ENCODE data around the gene ZNF184. TPM values are rescaled to one million over a fixed set of nuclear protein-coding genes. Genes with fewer than 3 reads are reported as not detected.

Gene ZNF184
- total and polyA plus RNA-seq, 9 of the 15 experiments (the other 6 are each of a cell fraction or from before 2014, with no cell fraction given), result 7.6 to 22.2 (median 12.8) TPM

- TF ChIP-seq SMAD4 (CRISPR knock-in tag; conservative IDR thresholded peaks at IDR 0.05), result 0 out of 2 replicates have a peak, but pooled peaks have one; percentile 35
- TF ChIP-seq, protein P1, sequence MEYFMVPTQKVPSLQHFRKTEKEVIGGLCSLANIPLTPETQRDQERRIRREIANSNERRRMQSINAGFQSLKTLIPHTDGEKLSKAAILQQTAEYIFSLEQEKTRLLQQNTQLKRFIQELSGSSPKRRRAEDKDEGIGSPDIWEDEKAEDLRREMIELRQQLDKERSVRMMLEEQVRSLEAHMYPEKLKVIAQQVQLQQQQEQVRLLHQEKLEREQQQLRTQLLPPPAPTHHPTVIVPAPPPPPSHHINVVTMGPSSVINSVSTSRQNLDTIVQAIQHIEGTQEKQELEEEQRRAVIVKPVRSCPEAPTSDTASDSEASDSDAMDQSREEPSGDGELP (CRISPR knock-in tag; IDR thresholded peaks at IDR 0.05; ENCODE audit: borderline replicate concordance), result peak; percentile 82
- no peak for TF ChIP-seq ZNF699 (CRISPR knock-in tag; IDR thresholded peaks at IDR 0.05; ENCODE audit: insufficient replicate concordance)
- peak; percentile 68 for TF ChIP-seq POLR3G (IDR thresholded peaks at IDR 0.05; ENCODE audit: extremely low read depth, insufficient read length, insufficient replicate concordance)
- no peak for TF ChIP-seq GTF2B (IDR thresholded peaks at IDR 0.05; ENCODE audit: extremely low read depth, insufficient read length)
- TF ChIP-seq RBM34 (IDR thresholded peaks at IDR 0.05; ENCODE audit: borderline replicate concordance, insufficient read depth, low read length), result no peak
- TF ChIP-seq ELF1 (tag; IDR thresholded peaks at IDR 0.05), result no peak
- TF ChIP-seq LARP7 (IDR thresholded peaks at IDR 0.05), result no peak
- TF ChIP-seq ZBTB1 (CRISPR knock-in tag; IDR thresholded peaks at IDR 0.05; ENCODE audit: borderline replicate concordance, low read depth), result 0 out of 2 replicates have a peak, but pooled peaks have one; percentile 47
- peak; percentile 32 for TF ChIP-seq ETV1 (tag; conservative IDR thresholded peaks at IDR 0.05; ENCODE audit: low read depth)
- 0 out of 2 replicates have a peak, but pooled peaks have one; percentile 40 for TF ChIP-seq ZBTB26 (CRISPR knock-in tag; IDR thresholded peaks at IDR 0.05)
- TF ChIP-seq ZNF217 (CRISPR knock-in tag; IDR thresholded peaks at IDR 0.05), result no peak
- TF ChIP-seq E2F3 (CRISPR knock-in tag; IDR thresholded peaks at IDR 0.05), result peak; percentile 90
- TF ChIP-seq PPARD (CRISPR knock-in tag; IDR thresholded peaks at IDR 0.05), result no peak
- no peak for TF ChIP-seq HINFP (tag; conservative IDR thresholded peaks at IDR 0.05; ENCODE audit: low read depth)
- TF ChIP-seq BHLHE40 (IDR thresholded peaks at IDR 0.05; ENCODE audit: low read length), result no peak; the same call in 1 of the 2 replicates
- TF ChIP-seq ZNF707 (CRISPR knock-in tag; conservative IDR thresholded peaks at IDR 0.05), result no peak
- TF ChIP-seq SRSF1 (IDR thresholded peaks at IDR 0.05; ENCODE audit: low read depth, low read length), result no peak
- peak; percentile 6; the same call in 1 of the 2 replicates for TF ChIP-seq STAT5A (IDR thresholded peaks at IDR 0.05; ENCODE audit: borderline replicate concordance, low read length)
- peak; percentile 83; the same call in 1 of the 2 replicates for TF ChIP-seq ATF7 (IDR thresholded peaks at IDR 0.05)
- no peak for TF ChIP-seq NR3C1 (CRISPR knock-in tag; IDR thresholded peaks at IDR 0.05)
- peak; percentile 75; the same call in 1 of the 2 replicates for TF ChIP-seq E2F5 (CRISPR knock-in tag; IDR thresholded peaks at IDR 0.05)
Observed at GRCh38 chr6:27518881-27519795, 46.2 kb upstream of the ZNF184 start (continued).

All from K562 (cell line).